Vagina (tissue), 2 donors: ENCODE data around the gene CAV2. TPM values are rescaled to one million over a fixed set of nuclear protein-coding genes. Genes with fewer than 3 reads are reported as not detected.

Experiments used
- DNase-seq, 2 donors: peaks; one replicate each; pipeline ENCODE4 v3.0.0-alpha.2; 2017; ENCODE audit errors: extremely low spot score in 2 of 2
- H3K27ac ChIP-seq: fragments of 200-600 bp; sonication (generic); one replicate; pipeline ENCODE4 v1.5.1; 2019
- H3K27me3 ChIP-seq: fragments of 200-600 bp; sonication (generic); one replicate; pipeline ENCODE4 v1.5.1; 2019
- H3K36me3 ChIP-seq, 2 donors: fragments of 200-600 bp; sonication (generic); one replicate each; pipeline ENCODE4 v1.5.1; 2017 to 2019
- H3K4me1 ChIP-seq: fragments of 200-600 bp; sonication (generic); one replicate; pipeline ENCODE4 v1.5.1; 2019
- H3K4me3 ChIP-seq, 2 donors: fragments of 200-600 bp; sonication (generic); 1 replicate in 1 of 2; 2 replicates in 1 of 2; pipeline ENCODE4 v1.5.1; 2016 to 2019
- H3K9me3 ChIP-seq: fragments of 200-600 bp; sonication (generic); one replicate; pipeline ENCODE4 v1.5.1; 2019
- POLR2A ChIP-seq, 2 donors: fragments of 450-650 bp; IDR thresholded peaks; one replicate each; pipeline ENCODE4 v1.6.1; 2017; ENCODE audit warnings: antibody characterized with exemption in 2 of 2, mild to moderate bottlenecking in 2 of 2, moderate library complexity in 2 of 2
- POLR2AphosphoS5 ChIP-seq, 2 donors: sonication (generic); formaldehyde crosslinking; IDR thresholded peaks; one replicate each; pipeline ENCODE4 v1.9.0; 2017; ENCODE audit warnings: antibody characterized with exemption in 2 of 2, mild to moderate bottlenecking in 2 of 2, low read depth in 1 of 2; ENCODE audit not compliant: insufficient read depth in 1 of 2
- intact Hi-C: fragments of 100-400 bp; cut with DNase I; formaldehyde crosslinking; loops from one replicate; pipeline ENCODE4 v1.15.1; 2023
- total RNA-seq: library from RNA; depleted of rRNA; stranded (reverse); fragments of >200 nt; gene quantifications from one replicate; pipeline ENCODE4 v1.2.3, GENCODE V29; 2016
- TF ChIP-seq, protein P1 (sequence below), 3 experiments: fragments of 450-650 bp in 2 of 3; fragments of 200-600 bp in 1 of 3; sonication (generic) in 1 of 3; IDR thresholded peaks; one replicate each; pipeline ENCODE4 v1.5.1; 2017 to 2019; ENCODE audit warnings: antibody characterized with exemption in 3 of 3, mild to moderate bottlenecking in 2 of 3, moderate library complexity in 2 of 3

The CAV2 gene
- total RNA-seq, 1 donor from 2014 or later, result 42.5 TPM

DNA sequence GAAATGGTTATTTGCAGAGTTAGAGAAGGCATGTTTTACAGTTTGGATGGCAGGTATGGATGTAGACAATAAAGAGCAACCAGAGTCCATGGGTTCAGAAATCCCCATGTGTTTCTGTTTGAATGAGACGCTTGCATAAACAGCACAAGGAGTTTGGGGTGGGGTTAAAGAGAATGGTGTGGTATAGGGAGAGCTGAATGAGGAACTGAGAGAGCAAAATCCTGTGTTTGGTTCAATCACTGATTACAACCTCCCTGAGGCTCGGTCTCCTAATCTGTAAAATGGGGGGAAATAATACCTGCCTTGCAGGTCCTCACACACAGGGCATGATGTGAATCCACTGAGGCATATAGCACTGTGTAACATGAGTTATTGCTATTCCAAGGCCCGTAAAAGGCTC is 49.0 kb downstream of the CAV2 start:
- Histone ChIP-seq H3K4me3 (no peak overlapping the region), H3K9me3 (no peaks in the 10 kb centered on the region), H3K4me1 (peaks cover 76% of the 10 kb centered on the region), H3K27me3 (no peaks in the 10 kb centered on the region), H3K27ac (peak overlapping the region; percentile 49), H3K36me3 (peaks cover 0 to 17% of the 10 kb centered on the region in 2 donors)
- no peak for TF ChIP-seq POLR2AphosphoS5 (IDR thresholded peaks at IDR 0.05; ENCODE audit: insufficient read depth in 1 of 2, low read depth in 1 of 2)
- TF ChIP-seq POLR2A (IDR thresholded peaks at IDR 0.05), result no peak
- TF ChIP-seq, protein P1, sequence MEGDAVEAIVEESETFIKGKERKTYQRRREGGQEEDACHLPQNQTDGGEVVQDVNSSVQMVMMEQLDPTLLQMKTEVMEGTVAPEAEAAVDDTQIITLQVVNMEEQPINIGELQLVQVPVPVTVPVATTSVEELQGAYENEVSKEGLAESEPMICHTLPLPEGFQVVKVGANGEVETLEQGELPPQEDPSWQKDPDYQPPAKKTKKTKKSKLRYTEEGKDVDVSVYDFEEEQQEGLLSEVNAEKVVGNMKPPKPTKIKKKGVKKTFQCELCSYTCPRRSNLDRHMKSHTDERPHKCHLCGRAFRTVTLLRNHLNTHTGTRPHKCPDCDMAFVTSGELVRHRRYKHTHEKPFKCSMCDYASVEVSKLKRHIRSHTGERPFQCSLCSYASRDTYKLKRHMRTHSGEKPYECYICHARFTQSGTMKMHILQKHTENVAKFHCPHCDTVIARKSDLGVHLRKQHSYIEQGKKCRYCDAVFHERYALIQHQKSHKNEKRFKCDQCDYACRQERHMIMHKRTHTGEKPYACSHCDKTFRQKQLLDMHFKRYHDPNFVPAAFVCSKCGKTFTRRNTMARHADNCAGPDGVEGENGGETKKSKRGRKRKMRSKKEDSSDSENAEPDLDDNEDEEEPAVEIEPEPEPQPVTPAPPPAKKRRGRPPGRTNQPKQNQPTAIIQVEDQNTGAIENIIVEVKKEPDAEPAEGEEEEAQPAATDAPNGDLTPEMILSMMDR (IDR thresholded peaks at IDR 0.05), result no peak
- intact Hi-C loops, result no loop called here
- DNase-seq, result no peak

DNA sequence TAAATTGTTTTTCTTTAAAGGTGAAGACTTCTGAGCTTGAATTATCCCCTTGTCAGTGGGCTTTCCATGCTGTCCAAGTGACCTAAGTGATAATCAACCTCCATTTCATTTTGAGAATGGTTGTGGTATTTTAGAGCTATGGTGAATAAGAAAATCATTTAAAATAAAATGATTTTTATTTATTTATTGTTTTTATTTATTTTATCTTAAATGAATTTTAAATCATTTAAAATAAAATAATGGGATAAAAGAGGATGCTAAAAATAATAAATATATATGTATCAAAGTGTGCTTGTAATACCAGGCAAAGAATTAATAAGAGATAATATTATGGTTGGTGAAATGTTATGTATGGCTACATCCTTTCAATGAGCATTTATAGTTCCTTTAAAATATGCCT is 49.8 kb downstream of the CAV2 start:
- no peak overlapping the region for H3K27ac ChIP-seq
- peaks cover 79% of the 10 kb centered on the region for H3K4me1 ChIP-seq

GRCh38 chr7:116551692-116552091 is 52.2 kb downstream of the CAV2 start:
- H3K27ac ChIP-seq, result no peak overlapping the region
- H3K27me3 ChIP-seq, result no peaks in the 10 kb centered on the region
- no peaks in the 10 kb centered on the region for H3K9me3 ChIP-seq
- H3K36me3 ChIP-seq, result peaks cover 0 to 13% of the 10 kb centered on the region in 2 donors
- no peak overlapping the region for H3K4me3 ChIP-seq
- DNase-seq, result no peak
- TF ChIP-seq, protein P1 (IDR thresholded peaks at IDR 0.05), result no peak
- TF ChIP-seq POLR2AphosphoS5 (IDR thresholded peaks at IDR 0.05; ENCODE audit: insufficient read depth in 1 of 2, low read depth in 1 of 2) (no peak), POLR2A (IDR thresholded peaks at IDR 0.05) (no peak)
- intact Hi-C loops, result no loop called here
- peaks cover 78% of the 10 kb centered on the region for H3K4me1 ChIP-seq

More for the DNA sequence above, 49.8 kb downstream of the CAV2 start:
- Histone ChIP-seq H3K27me3 (no peaks in the 10 kb centered on the region), H3K9me3 (no peaks in the 10 kb centered on the region), H3K36me3 (peaks cover 0 to 19% of the 10 kb centered on the region in 2 donors), H3K4me3 (no peak overlapping the region)
- intact Hi-C loops, result no loop called here
- DNase-seq, result no peak
- TF ChIP-seq POLR2A (IDR thresholded peaks at IDR 0.05) (no peak), POLR2AphosphoS5 (IDR thresholded peaks at IDR 0.05; ENCODE audit: insufficient read depth in 1 of 2, low read depth in 1 of 2) (no peak)
- TF ChIP-seq, protein P1 (IDR thresholded peaks at IDR 0.05), result no peak

- peaks cover 68% of the 10 kb centered on the region for H3K4me1 ChIP-seq
- intact Hi-C loops, result no loop called here
- H3K36me3 ChIP-seq, result peaks cover 0 to 13% of the 10 kb centered on the region in 2 donors
- no peak for DNase-seq
- TF ChIP-seq, protein P1 (IDR thresholded peaks at IDR 0.05), result no peak
- TF ChIP-seq POLR2AphosphoS5 (IDR thresholded peaks at IDR 0.05; ENCODE audit: insufficient read depth in 1 of 2, low read depth in 1 of 2), result no peak
- TF ChIP-seq POLR2A (IDR thresholded peaks at IDR 0.05), result no peak
- H3K9me3 ChIP-seq, result no peaks in the 10 kb centered on the region
- no peaks in the 10 kb centered on the region for H3K27me3 ChIP-seq
- H3K4me3 ChIP-seq, result no peak overlapping the region
- no peak overlapping the region for H3K27ac ChIP-seq
Measured at GRCh38 chr7:116552602-116553001, 53.1 kb downstream of the CAV2 start.

GRCh38 chr7:116553168-116553964 is 53.8 kb downstream of the CAV2 start:
- H3K36me3 ChIP-seq, result peaks cover 0 to 14% of the 10 kb centered on the region in 2 donors
- H3K4me1 ChIP-seq, result peaks cover 61% of the 10 kb centered on the region
- TF ChIP-seq POLR2A (IDR thresholded peaks at IDR 0.05), result no peak
- TF ChIP-seq, protein P1 (IDR thresholded peaks at IDR 0.05), result no peak
- TF ChIP-seq POLR2AphosphoS5 (IDR thresholded peaks at IDR 0.05; ENCODE audit: insufficient read depth in 1 of 2, low read depth in 1 of 2), result no peak
- intact Hi-C loops, result no loop called here
- no peak overlapping the region for H3K27ac ChIP-seq
- no peak overlapping the region for H3K4me3 ChIP-seq
- DNase-seq, result no peak
- H3K27me3 ChIP-seq, result no peaks in the 10 kb centered on the region
- H3K9me3 ChIP-seq, result no peaks in the 10 kb centered on the region
